Measurements from ENCODE around the gene RPL27.

DNA sequence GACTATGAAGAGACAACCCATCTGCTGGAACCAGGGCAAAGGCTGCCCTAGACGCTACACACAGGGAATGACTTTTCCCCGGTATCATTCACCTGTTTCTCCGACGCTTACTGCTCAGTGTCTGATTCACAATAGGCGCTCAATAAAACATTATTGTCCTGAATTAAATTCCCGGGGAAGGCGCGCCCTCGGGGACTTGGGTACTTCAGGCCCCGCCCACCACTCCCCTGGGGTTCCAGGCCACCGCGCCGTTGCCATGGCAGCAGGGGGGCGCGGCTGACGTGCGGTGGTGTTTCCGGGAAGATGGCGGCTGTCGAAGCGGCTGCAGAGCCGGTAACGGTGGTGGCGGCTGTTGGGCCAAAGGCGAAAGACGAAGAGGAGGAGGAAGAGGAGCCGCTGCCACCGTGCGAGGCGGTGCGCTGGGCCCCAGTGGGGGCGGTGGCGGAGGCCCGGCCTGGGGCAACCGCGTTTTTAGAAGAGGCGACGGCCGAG, 17.9 kb upstream of the RPL27 start, which contains the start of gene RUNDC1:
- TF ChIP-seq MYC (IDR thresholded peaks at IDR 0.05; ENCODE audit: low read depth, low read length), result no peak
- peak; percentile 13 for TF ChIP-seq MAX (IDR thresholded peaks at IDR 0.05; ENCODE audit: insufficient read depth, insufficient read length)

Measured in endothelial cell of umbilical vein (primary cell).